Fibroblast of lung (primary cell): ENCODE measurements around the gene HACD2.

Experiments
- CTCF ChIP-seq, 2 donors: IDR thresholded peaks in 1 of 2; conservative IDR thresholded peaks in 1 of 2; 1 replicate in 1 of 2; 2 replicates in 1 of 2; pipeline ENCODE4 v1.5.1; 2011 to 2012; ENCODE audit warnings: low read length in 2 of 2, control low read depth in 1 of 2, inconsistent platforms in 1 of 2, low read depth in 1 of 2, mild to moderate bottlenecking in 1 of 2
- EZH2 ChIP-seq: IDR thresholded peaks from 2 replicates; pipeline ENCODE4 v1.5.1; 2012; ENCODE audit warnings: low read length, control low read depth, mild to moderate bottlenecking; ENCODE audit errors: missing control alignments

GRCh38 chr3:123632161-123632655 is 47.4 kb upstream of the HACD2 start:
- TF ChIP-seq CTCF (conservative IDR thresholded peaks at IDR 0.05 in 1 of 2, IDR thresholded peaks at IDR 0.05 in 1 of 2; ENCODE audit: low read depth in 1 of 2, low read length in 2 of 2) (no peak), EZH2 (no peak)
